AG10803 (cell line): ENCODE data around the gene SEC14L5.

Experiments used
- DNase-seq: peaks from one replicate; pipeline ENCODE4 v3.0.0; 2010; ENCODE audit warnings: low read depth
- H3K4me3 ChIP-seq: 2 replicates; pipeline ENCODE4 v1.5.1; 2011; ENCODE audit warnings: mild to moderate bottlenecking, low read length, control low read depth
- CTCF ChIP-seq: conservative IDR thresholded peaks from 2 replicates; pipeline ENCODE4 v1.5.1; 2011; ENCODE audit warnings: mild to moderate bottlenecking, low read length, control low read depth, inconsistent platforms

Gene SEC14L5

GRCh38 chr16:4922721-4923342, 35.3 kb upstream of the SEC14L5 start:
- H3K4me3 ChIP-seq = no peak overlapping the region
- TF ChIP-seq CTCF = no peak
- no peak for DNase-seq

GRCh38 chr16:4923853-4924252, 34.3 kb upstream of the SEC14L5 start:
- no peak overlapping the region for H3K4me3 ChIP-seq
- no peak for TF ChIP-seq CTCF

GRCh38 chr16:4924593-4925292, 33.4 kb upstream of the SEC14L5 start:
- TF ChIP-seq CTCF = no peak
- H3K4me3 ChIP-seq = no peak overlapping the region
- no peak for DNase-seq

More at GRCh38 chr16:4923853-4924252, 34.3 kb upstream of the SEC14L5 start:
- no peak for DNase-seq

GRCh38 chr16:4925293-4925607, 32.9 kb upstream of the SEC14L5 start:
- DNase-seq = no peak
- TF ChIP-seq CTCF = no peak
- H3K4me3 ChIP-seq = no peak overlapping the region

- TF ChIP-seq CTCF = no peak
- DNase-seq = no peak
- H3K4me3 ChIP-seq = no peak overlapping the region
Observed at GRCh38 chr16:4925791-4926190, 32.3 kb upstream of the SEC14L5 start.

GRCh38 chr16:4926928-4927327, 31.2 kb upstream of the SEC14L5 start:
- no peak for TF ChIP-seq CTCF
- H3K4me3 ChIP-seq = no peak overlapping the region
- no peak for DNase-seq

- no peak for DNase-seq
- no peak overlapping the region for H3K4me3 ChIP-seq
- no peak for TF ChIP-seq CTCF
Observed at GRCh38 chr16:4927661-4928060, 30.5 kb upstream of the SEC14L5 start.
